ENCODE measurements around the gene IRF2BP2.

Gene IRF2BP2

GRCh38 chr1:234605399-234605982 lies 4.5 kb downstream of the IRF2BP2 start:
- no peak for TF ChIP-seq CTCF (conservative IDR thresholded peaks at IDR 0.05; ENCODE audit: low read depth, low read length)
- H3K4me3 ChIP-seq (ENCODE audit: low read depth, low read length): peak overlapping the region; percentile 91
- DNase-seq (ENCODE audit: low read depth): no peak

GRCh38 chr1:234604495-234605398 lies 5.2 kb downstream of the IRF2BP2 start:
- peak; percentile 69 for DNase-seq (ENCODE audit: low read depth)
- no peak for TF ChIP-seq CTCF (conservative IDR thresholded peaks at IDR 0.05; ENCODE audit: low read depth, low read length)
- H3K4me3 ChIP-seq (ENCODE audit: low read depth, low read length): peak overlapping the region; percentile 91

DNA sequence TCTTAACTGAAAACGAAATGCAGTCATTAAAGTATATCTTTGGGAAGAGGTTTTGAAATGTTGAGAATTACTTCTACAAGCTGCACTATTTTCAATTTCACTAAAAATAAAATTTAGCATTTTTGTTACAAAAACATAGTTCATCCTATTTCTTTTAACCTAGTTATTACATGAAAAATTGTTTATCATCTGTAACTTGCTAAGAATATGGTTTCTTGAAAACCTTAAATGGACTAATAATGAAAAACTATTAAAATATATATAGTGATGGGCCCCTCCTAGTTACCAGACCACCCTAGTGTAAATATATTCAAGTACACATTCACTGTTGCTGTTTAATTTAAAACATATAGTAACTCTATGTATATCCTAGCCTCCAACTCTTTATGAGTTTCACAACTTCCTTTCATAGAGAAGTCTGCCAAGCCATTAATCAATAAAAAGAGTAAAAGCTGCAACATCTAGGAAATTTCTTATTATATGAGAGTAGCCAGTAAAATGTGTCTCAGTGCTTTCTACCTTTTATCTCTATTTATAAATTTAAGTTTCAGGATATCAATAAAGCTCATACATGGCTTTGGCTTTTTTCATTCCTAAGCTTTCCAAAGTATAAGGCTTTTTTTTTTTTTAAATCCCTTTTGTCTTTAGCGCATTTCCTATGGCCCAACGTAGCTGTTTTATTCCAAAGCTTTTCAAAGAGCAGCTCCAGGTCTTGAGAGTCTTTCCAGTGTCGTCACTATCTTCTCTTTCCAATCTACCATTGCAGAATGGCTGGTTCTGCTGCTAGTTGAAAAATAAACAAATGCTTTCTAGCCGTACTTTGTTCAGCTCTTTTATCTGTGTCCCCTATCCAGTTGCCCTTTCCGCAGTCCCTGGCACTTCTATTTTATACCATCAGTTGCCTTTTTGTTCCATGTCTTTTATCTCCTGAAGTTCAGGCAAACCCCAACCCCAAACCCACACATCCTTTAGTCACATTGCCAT lies 6.5 kb downstream of the IRF2BP2 start:
- peak; percentile 66 for DNase-seq (ENCODE audit: low read depth)
- peak overlapping the region; percentile 91 for H3K4me3 ChIP-seq (ENCODE audit: low read depth, low read length)
- TF ChIP-seq CTCF (conservative IDR thresholded peaks at IDR 0.05; ENCODE audit: low read depth, low read length): no peak

DNA sequence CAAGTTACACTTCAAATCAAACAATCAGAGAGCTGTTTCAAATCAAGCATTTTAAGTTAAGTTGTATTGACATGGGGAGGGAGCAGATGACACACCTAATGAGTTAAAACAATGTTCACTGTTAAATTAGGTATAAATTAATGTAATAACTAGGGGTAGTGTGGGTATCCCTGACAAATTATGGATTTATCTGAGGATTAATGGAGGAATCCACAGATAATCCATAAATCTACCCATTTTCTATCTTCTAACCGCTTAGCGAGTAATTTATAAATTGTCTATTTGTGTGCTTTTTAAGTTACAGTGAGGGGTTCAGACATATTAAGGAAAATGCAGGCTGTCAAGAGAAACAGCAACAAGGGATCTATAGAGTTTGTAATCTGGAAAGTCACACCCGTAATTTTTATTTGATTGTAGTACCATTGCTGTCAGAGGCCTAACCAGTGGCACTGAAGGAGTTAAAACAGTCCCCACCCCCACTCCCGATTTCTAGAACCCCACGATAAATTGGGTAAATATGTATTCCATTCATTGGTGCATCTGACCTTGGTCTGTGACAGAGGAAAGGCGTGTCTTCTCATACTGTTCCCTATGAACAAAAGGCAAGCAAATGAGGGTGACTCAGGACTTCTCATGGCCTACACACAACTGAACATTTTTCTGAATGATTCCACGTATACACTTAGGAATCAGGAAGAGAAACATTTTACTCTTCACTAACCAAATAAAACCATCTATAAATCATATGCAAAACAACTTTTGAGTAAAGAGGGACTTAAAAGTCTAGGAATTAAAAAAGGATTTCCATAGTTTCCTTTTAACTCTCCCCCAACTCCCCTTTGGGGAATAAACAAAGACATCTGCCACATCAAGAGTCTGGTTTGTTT lies 7.4 kb downstream of the IRF2BP2 start:
- no peak for TF ChIP-seq CTCF (conservative IDR thresholded peaks at IDR 0.05; ENCODE audit: low read depth, low read length)
- peak; percentile 94 for DNase-seq (ENCODE audit: low read depth)
- H3K4me3 ChIP-seq (ENCODE audit: low read depth, low read length): peak overlapping the region; percentile 91

GRCh38 chr1:234601301-234602017 lies 8.5 kb downstream of the IRF2BP2 start:
- no peak for TF ChIP-seq CTCF (conservative IDR thresholded peaks at IDR 0.05; ENCODE audit: low read depth, low read length)
- H3K4me3 ChIP-seq (ENCODE audit: low read depth, low read length): no peak overlapping the region
- peak; percentile 78 for DNase-seq (ENCODE audit: low read depth)

All from choroid plexus epithelial cell (primary cell).